Panc1 (cell line): Measurements from ENCODE around the gene FEV. TPM values are rescaled to one million over a fixed set of nuclear protein-coding genes. Genes with fewer than 3 reads are reported as not detected.

Experiments used
- ATAC-seq: fragments of 200-7000 bp; cut with Tn5 transposase; 2 replicates; pipeline ENCODE4 v1.9.1; 2020; ENCODE audit warnings: mild to moderate bottlenecking, moderate library complexity
- BruUV-seq: library from RNA; stranded (reverse); fragments of 400-500 nt; replicated peaks from 2 replicates; lab custom pipeline; 2021; lab: Mats Ljungman, UMichigan
- CTCF ChIA-PET: fragments of 300-600 bp; sonication (Branson Sonifier 250); formaldehyde crosslinking; loops from one replicate; lab custom pipeline; 2022; ENCODE audit warnings: antibody characterized with exemption; lab: Charles Lee
- POLR2A ChIA-PET: fragments of 300-600 bp; sonication (Branson Sonifier 250); formaldehyde crosslinking; loops from one replicate; lab custom pipeline; 2022; ENCODE audit warnings: antibody characterized with exemption; lab: Charles Lee
- DNase-seq: peaks from one replicate; pipeline ENCODE4 v3.0.0-alpha.2; 2010; ENCODE audit warnings: low read depth, low spot score
- H3K27ac ChIP-seq: 2 replicates; pipeline ENCODE4 v1.5.1; 2011; ENCODE audit warnings: mild to moderate bottlenecking, low read length, inconsistent platforms
- H3K27me3 ChIP-seq: fragments of 200-500 bp; sonication (Bioruptor generic); 2 replicates; pipeline ENCODE4 v1.6.0; 2014; ENCODE audit warnings: low read length, inconsistent platforms; ENCODE audit not compliant: control insufficient read depth, insufficient read depth
- H3K36me3 ChIP-seq: fragments of 200-500 bp; sonication (Bioruptor generic); 2 replicates; pipeline ENCODE4 v1.5.1; 2014; ENCODE audit warnings: inconsistent platforms, mild to moderate bottlenecking, low read length, moderate library complexity; ENCODE audit not compliant: control insufficient read depth, insufficient read depth
- H3K4me1 ChIP-seq: 2 replicates; pipeline ENCODE4 v1.5.1; 2011; ENCODE audit warnings: inconsistent platforms, mild to moderate bottlenecking, low read length, moderate library complexity; ENCODE audit not compliant: control insufficient read depth, insufficient read depth
- H3K4me3 ChIP-seq, 2 experiments: 2 replicates each; pipeline ENCODE4 v1.5.1; 2011 to 2012; ENCODE audit warnings: low read depth in 2 of 2, low read length in 2 of 2, mild to moderate bottlenecking in 2 of 2, inconsistent platforms in 1 of 2, moderate library complexity in 1 of 2
- H3K9me3 ChIP-seq: fragments of 200-500 bp; sonication (Bioruptor generic); 2 replicates; pipeline ENCODE4 v1.5.1; 2014; ENCODE audit warnings: low read depth, mild to moderate bottlenecking, inconsistent platforms, low read length, moderate library complexity; ENCODE audit not compliant: control insufficient read depth, insufficient read depth
- POLR2AphosphoS5 ChIP-seq: IDR thresholded peaks from 2 replicates; pipeline ENCODE4 v1.6.1; 2012; ENCODE audit warnings: mild to moderate bottlenecking, low read depth, low read length, moderate library complexity
- SIN3A ChIP-seq: IDR thresholded peaks from 2 replicates; pipeline ENCODE4 v1.6.1; 2012; ENCODE audit warnings: low read depth, mild to moderate bottlenecking, low read length, moderate library complexity, borderline replicate concordance; ENCODE audit not compliant: insufficient read depth
- TCF7L2 ChIP-seq: IDR thresholded peaks from 2 replicates; pipeline ENCODE4 v1.6.1; 2011; ENCODE audit warnings: mild to moderate bottlenecking, low read depth, low read length, inconsistent platforms
- in situ Hi-C: cut with HindIII; loops from 2 replicates; pipeline ENCODE4 v1.10.0; 2016; ENCODE audit warnings: low sequenced_read_pairs, low pct_unique_long_range_greater_than_20kb
- intact Hi-C: fragments of 100-400 bp; cut with micrococcal nuclease; formaldehyde crosslinking; loops from one replicate; pipeline ENCODE4 v1.10.0; 2022; ENCODE audit not compliant: unreplicated experiment
- total RNA-seq: library from RNA; stranded (reverse); gene quantifications from one replicate; pipeline ENCODE4 v1.2.1, GENCODE V29; 2021; ENCODE audit not compliant: unreplicated experiment
- TF ChIP-seq, protein P1 (sequence below), 2 experiments: IDR thresholded peaks; 2 replicates each; pipeline ENCODE4 v1.6.1; 2011 to 2012; ENCODE audit warnings: low read depth in 2 of 2, control low read depth in 1 of 2, low read length in 1 of 2, mild to moderate bottlenecking in 1 of 2, moderate library complexity in 1 of 2; ENCODE audit not compliant: insufficient read depth in 1 of 2
- TF ChIP-seq, protein P2 (sequence below): fragments of 450-650 bp; IDR thresholded peaks from 2 replicates; pipeline ENCODE4 v1.5.1; 2017; ENCODE audit warnings: mild to moderate bottlenecking

The FEV gene
- total RNA-seq, 1 experiment from 2014 or later = not detected

DNA sequence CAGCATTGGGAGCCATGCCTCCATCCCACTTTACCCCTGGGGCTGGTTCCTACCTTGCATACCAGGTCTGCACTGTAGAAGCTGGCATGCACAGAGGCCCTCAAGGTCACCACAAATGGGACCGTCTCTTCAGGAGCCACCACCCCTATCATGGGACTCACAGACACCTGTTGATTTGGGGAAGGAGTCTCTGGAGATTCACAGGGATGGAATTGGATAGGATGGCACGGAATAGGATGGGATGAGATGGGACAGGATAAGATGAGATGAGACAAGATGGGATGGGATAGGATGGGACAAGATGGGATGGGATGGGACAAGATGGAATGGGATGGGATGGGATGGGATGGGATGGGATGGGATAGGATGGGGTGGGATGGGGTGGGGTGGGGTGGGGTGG lies 24.3 kb upstream of the FEV start:
- intact Hi-C loops (no loop called here), in situ Hi-C loops (no loop called here)
- POLR2A ChIA-PET = no interaction called here
- Histone ChIP-seq H3K9me3 (no peaks in the 10 kb centered on the region), H3K36me3 (no peaks in the 10 kb centered on the region), H3K27me3 (no peaks in the 10 kb centered on the region), H3K4me1 (no peaks in the 10 kb centered on the region), H3K27ac (no peak overlapping the region), H3K4me3 (no peak overlapping the region)
- no TSS peak for BruUV-seq
- no peak for ATAC-seq
- CTCF ChIA-PET = interaction anchor here (0.7 to 2.0 kb wide), 2 partner anchors 20 to 155 kb away, joined by 3 to 12 read pairs; no protein-coding TSS in a partner anchor
- no peak for DNase-seq
- no peak for TF ChIP-seq TCF7L2

DNA sequence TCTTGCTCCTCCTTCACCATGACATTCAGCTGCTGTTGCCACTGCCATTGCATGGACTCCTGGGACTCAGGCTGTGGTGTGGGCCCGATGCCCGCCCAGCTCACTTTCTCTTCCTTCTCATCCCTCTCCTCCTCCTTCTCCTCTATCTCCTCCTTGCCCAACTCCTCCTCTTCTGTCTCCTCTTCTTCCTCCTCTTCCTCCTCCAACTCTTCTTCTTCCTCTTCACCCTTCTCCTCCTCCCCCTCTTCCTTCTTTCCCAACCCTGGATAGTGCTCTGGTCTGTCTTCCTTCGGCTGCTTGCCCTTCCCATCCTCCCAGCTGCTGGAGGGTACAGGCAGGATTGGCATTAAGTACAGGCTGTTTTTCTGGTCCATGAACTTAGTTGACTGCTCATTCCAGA lies 19.0 kb upstream of the FEV start:
- H3K9me3 ChIP-seq = no peaks in the 10 kb centered on the region
- ChIA-PET POLR2A (no interaction called here), CTCF (interaction anchor here (0.6 to 1.5 kb wide), 4 partner anchors 22 to 127 kb away, joined by 3 to 6 read pairs (median 4); no protein-coding TSS in a partner anchor)
- intact Hi-C loops (no loop called here), in situ Hi-C loops (no loop called here)
- H3K36me3 ChIP-seq = no peaks in the 10 kb centered on the region
- H3K27me3 ChIP-seq = peaks cover 4% of the 10 kb centered on the region; the same call in 1 of the 2 replicates
- TF ChIP-seq POLR2AphosphoS5 = no peak
- no peak for TF ChIP-seq TCF7L2
- TF ChIP-seq SIN3A = no peak
- TF ChIP-seq, protein P1, sequence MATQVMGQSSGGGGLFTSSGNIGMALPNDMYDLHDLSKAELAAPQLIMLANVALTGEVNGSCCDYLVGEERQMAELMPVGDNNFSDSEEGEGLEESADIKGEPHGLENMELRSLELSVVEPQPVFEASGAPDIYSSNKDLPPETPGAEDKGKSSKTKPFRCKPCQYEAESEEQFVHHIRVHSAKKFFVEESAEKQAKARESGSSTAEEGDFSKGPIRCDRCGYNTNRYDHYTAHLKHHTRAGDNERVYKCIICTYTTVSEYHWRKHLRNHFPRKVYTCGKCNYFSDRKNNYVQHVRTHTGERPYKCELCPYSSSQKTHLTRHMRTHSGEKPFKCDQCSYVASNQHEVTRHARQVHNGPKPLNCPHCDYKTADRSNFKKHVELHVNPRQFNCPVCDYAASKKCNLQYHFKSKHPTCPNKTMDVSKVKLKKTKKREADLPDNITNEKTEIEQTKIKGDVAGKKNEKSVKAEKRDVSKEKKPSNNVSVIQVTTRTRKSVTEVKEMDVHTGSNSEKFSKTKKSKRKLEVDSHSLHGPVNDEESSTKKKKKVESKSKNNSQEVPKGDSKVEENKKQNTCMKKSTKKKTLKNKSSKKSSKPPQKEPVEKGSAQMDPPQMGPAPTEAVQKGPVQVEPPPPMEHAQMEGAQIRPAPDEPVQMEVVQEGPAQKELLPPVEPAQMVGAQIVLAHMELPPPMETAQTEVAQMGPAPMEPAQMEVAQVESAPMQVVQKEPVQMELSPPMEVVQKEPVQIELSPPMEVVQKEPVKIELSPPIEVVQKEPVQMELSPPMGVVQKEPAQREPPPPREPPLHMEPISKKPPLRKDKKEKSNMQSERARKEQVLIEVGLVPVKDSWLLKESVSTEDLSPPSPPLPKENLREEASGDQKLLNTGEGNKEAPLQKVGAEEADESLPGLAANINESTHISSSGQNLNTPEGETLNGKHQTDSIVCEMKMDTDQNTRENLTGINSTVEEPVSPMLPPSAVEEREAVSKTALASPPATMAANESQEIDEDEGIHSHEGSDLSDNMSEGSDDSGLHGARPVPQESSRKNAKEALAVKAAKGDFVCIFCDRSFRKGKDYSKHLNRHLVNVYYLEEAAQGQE (IDR thresholded peaks at IDR 0.05; ENCODE audit: insufficient read depth in 1 of 2, low read depth in 2 of 2, low read length in 1 of 2) = no peak
- TF ChIP-seq, protein P2, sequence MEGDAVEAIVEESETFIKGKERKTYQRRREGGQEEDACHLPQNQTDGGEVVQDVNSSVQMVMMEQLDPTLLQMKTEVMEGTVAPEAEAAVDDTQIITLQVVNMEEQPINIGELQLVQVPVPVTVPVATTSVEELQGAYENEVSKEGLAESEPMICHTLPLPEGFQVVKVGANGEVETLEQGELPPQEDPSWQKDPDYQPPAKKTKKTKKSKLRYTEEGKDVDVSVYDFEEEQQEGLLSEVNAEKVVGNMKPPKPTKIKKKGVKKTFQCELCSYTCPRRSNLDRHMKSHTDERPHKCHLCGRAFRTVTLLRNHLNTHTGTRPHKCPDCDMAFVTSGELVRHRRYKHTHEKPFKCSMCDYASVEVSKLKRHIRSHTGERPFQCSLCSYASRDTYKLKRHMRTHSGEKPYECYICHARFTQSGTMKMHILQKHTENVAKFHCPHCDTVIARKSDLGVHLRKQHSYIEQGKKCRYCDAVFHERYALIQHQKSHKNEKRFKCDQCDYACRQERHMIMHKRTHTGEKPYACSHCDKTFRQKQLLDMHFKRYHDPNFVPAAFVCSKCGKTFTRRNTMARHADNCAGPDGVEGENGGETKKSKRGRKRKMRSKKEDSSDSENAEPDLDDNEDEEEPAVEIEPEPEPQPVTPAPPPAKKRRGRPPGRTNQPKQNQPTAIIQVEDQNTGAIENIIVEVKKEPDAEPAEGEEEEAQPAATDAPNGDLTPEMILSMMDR = no peak
- H3K4me3 ChIP-seq = no peak overlapping the region
- DNase-seq (no peak), ATAC-seq (no peak)
- no peaks in the 10 kb centered on the region; the same call in 1 of the 2 replicates for H3K4me1 ChIP-seq
- no TSS peak for BruUV-seq
- H3K27ac ChIP-seq = no peak overlapping the region

DNA sequence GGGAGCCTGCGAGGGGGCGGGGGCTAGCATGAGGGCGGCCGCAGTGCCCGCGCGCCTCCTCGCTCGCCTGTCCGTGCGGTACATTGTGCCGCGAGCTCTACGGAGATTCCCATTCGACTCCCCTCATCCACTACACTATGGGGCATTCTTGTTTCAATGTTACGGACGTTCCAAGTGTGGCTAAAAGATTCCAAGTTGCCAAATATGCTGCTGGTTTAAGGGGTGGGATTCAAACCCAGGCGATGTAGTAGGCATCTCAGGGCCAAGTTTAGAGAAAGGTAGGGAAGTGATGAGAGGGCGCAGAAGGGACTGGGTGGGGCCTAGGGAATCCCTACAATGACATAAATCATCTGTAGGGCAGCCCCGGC lies 18.3 kb upstream of the FEV start:
- ATAC-seq (peak; percentile 79), DNase-seq (no peak)
- H3K9me3 ChIP-seq = no peaks in the 10 kb centered on the region
- intact Hi-C loops (no loop called here), in situ Hi-C loops (no loop called here)
- no peak overlapping the region for H3K27ac ChIP-seq
- H3K27me3 ChIP-seq = peaks cover 4% of the 10 kb centered on the region; the same call in 1 of the 2 replicates
- peak overlapping the region; percentile 33 to 49 for H3K4me3 ChIP-seq
- TF ChIP-seq, protein P2 = peak; percentile 12
- TF ChIP-seq SIN3A = no peak
- TF ChIP-seq TCF7L2 = no peak
- TF ChIP-seq, protein P1 (IDR thresholded peaks at IDR 0.05; ENCODE audit: insufficient read depth in 1 of 2, low read depth in 2 of 2, low read length in 1 of 2) = no peak
- TF ChIP-seq POLR2AphosphoS5 = no peak
- no peaks in the 10 kb centered on the region for H3K36me3 ChIP-seq
- ChIA-PET POLR2A (no interaction called here), CTCF (interaction anchor here (0.6 to 1.7 kb wide), 6 partner anchors 23 to 152 kb away, joined by 3 to 6 read pairs (median 4); partner anchors contain the start of gene CDK5R2)
- H3K4me1 ChIP-seq = no peaks in the 10 kb centered on the region; the same call in 1 of the 2 replicates
- BruUV-seq = no TSS peak
